ENCODE measurements around the gene AGAP2.
A peak's percentile ranks its signal among the peaks of the same experiment; 100 is the strongest.

AGAP2 gene

GRCh38 chr12:57735198-57735855 is 3.2 kb downstream of the AGAP2 start:
- peak overlapping the region; percentile 57; the same call in 1 of the 2 replicates for H3K4me3 ChIP-seq (ENCODE audit: low read depth, low read length)
- peaks cover 64% of the 10 kb centered on the region for H3K27me3 ChIP-seq (ENCODE audit: insufficient read depth, low read length)

GRCh38 chr12:57734591-57734990 is 4.0 kb downstream of the AGAP2 start:
- Histone ChIP-seq H3K27me3 (ENCODE audit: insufficient read depth, low read length) (peaks cover 57% of the 10 kb centered on the region), H3K4me3 (ENCODE audit: low read depth, low read length) (no peak overlapping the region), H3K36me3 (ENCODE audit: insufficient read depth, low read length) (no peaks in the 10 kb centered on the region), H3K4me1 (ENCODE audit: control insufficient read depth, insufficient read depth, low read length, unreplicated experiment) (peaks cover 14% of the 10 kb centered on the region), H3K27ac (ENCODE audit: low read depth, low read length) (no peak overlapping the region), H3K79me2 (ENCODE audit: control insufficient read depth, insufficient read depth, low read length, unreplicated experiment) (no peaks in the 10 kb centered on the region), H2AFZ (ENCODE audit: low read length, unreplicated experiment) (no peak overlapping the region)

More at GRCh38 chr12:57735198-57735855, 3.2 kb downstream of the AGAP2 start:
- Histone ChIP-seq H3K36me3 (ENCODE audit: insufficient read depth, low read length) (no peaks in the 10 kb centered on the region), H3K4me1 (ENCODE audit: control insufficient read depth, insufficient read depth, low read length, unreplicated experiment) (peaks cover 14% of the 10 kb centered on the region), H3K79me2 (ENCODE audit: control insufficient read depth, insufficient read depth, low read length, unreplicated experiment) (no peaks in the 10 kb centered on the region), H3K27ac (ENCODE audit: low read depth, low read length) (no peak overlapping the region), H2AFZ (ENCODE audit: low read length, unreplicated experiment) (no peak overlapping the region)

- Histone ChIP-seq H3K27ac (ENCODE audit: low read depth, low read length) (no peak overlapping the region), H3K27me3 (ENCODE audit: insufficient read depth, low read length) (peaks cover 50% of the 10 kb centered on the region), H3K79me2 (ENCODE audit: control insufficient read depth, insufficient read depth, low read length, unreplicated experiment) (no peaks in the 10 kb centered on the region), H3K36me3 (ENCODE audit: insufficient read depth, low read length) (no peaks in the 10 kb centered on the region), H2AFZ (ENCODE audit: low read length, unreplicated experiment) (no peak overlapping the region), H3K4me1 (ENCODE audit: control insufficient read depth, insufficient read depth, low read length, unreplicated experiment) (peaks cover 14% of the 10 kb centered on the region), H3K4me3 (ENCODE audit: low read depth, low read length) (no peak overlapping the region)
These were observed 4.6 kb downstream of the AGAP2 start for GRCh38 chr12:57733928-57734327.

GRCh38 chr12:57732726-57733593 is 5.6 kb downstream of the AGAP2 start:
- no peaks in the 10 kb centered on the region for H3K79me2 ChIP-seq (ENCODE audit: control insufficient read depth, insufficient read depth, low read length, unreplicated experiment)
- H2AFZ ChIP-seq (ENCODE audit: low read length, unreplicated experiment) = no peak overlapping the region
- peaks cover 12% of the 10 kb centered on the region for H3K4me1 ChIP-seq (ENCODE audit: control insufficient read depth, insufficient read depth, low read length, unreplicated experiment)
- H3K27me3 ChIP-seq (ENCODE audit: insufficient read depth, low read length) = peaks cover 41% of the 10 kb centered on the region
- H3K27ac ChIP-seq (ENCODE audit: low read depth, low read length) = no peak overlapping the region
- no peaks in the 10 kb centered on the region for H3K36me3 ChIP-seq (ENCODE audit: insufficient read depth, low read length)
- H3K4me3 ChIP-seq (ENCODE audit: low read depth, low read length) = no peak overlapping the region

GRCh38 chr12:57732270-57732669 is 6.3 kb downstream of the AGAP2 start:
- no peak overlapping the region for H3K27ac ChIP-seq (ENCODE audit: low read depth, low read length)
- no peaks in the 10 kb centered on the region for H3K36me3 ChIP-seq (ENCODE audit: insufficient read depth, low read length)
- H3K79me2 ChIP-seq (ENCODE audit: control insufficient read depth, insufficient read depth, low read length, unreplicated experiment) = no peaks in the 10 kb centered on the region
- peaks cover 37% of the 10 kb centered on the region for H3K27me3 ChIP-seq (ENCODE audit: insufficient read depth, low read length)
- no peak overlapping the region for H3K4me3 ChIP-seq (ENCODE audit: low read depth, low read length)
- H2AFZ ChIP-seq (ENCODE audit: low read length, unreplicated experiment) = no peak overlapping the region
- H3K4me1 ChIP-seq (ENCODE audit: control insufficient read depth, insufficient read depth, low read length, unreplicated experiment) = peaks cover 8% of the 10 kb centered on the region

- Histone ChIP-seq H2AFZ (ENCODE audit: low read length, unreplicated experiment) (no peak overlapping the region), H3K27ac (ENCODE audit: low read depth, low read length) (no peak overlapping the region), H3K4me3 (ENCODE audit: low read depth, low read length) (no peak overlapping the region), H3K79me2 (ENCODE audit: control insufficient read depth, insufficient read depth, low read length, unreplicated experiment) (no peaks in the 10 kb centered on the region), H3K27me3 (ENCODE audit: insufficient read depth, low read length) (peaks cover 30% of the 10 kb centered on the region), H3K36me3 (ENCODE audit: insufficient read depth, low read length) (no peaks in the 10 kb centered on the region), H3K4me1 (ENCODE audit: control insufficient read depth, insufficient read depth, low read length, unreplicated experiment) (peaks cover 6% of the 10 kb centered on the region)
These were observed 7.0 kb downstream of the AGAP2 start for GRCh38 chr12:57731411-57732080.

- Histone ChIP-seq H3K27me3 (ENCODE audit: insufficient read depth, low read length) (peaks cover 21% of the 10 kb centered on the region), H2AFZ (ENCODE audit: low read length, unreplicated experiment) (no peak overlapping the region)
These were observed 8.0 kb downstream of the AGAP2 start for GRCh38 chr12:57730336-57731067.

GRCh38 chr12:57729321-57729844 is 9.2 kb downstream of the AGAP2 start:
- no peak overlapping the region for H2AFZ ChIP-seq (ENCODE audit: low read length, unreplicated experiment)
- peaks cover 10% of the 10 kb centered on the region; the same call in 1 of the 2 replicates for H3K27me3 ChIP-seq (ENCODE audit: insufficient read depth, low read length)
- no peaks in the 10 kb centered on the region for H3K4me1 ChIP-seq (ENCODE audit: control insufficient read depth, insufficient read depth, low read length, unreplicated experiment)
- H3K36me3 ChIP-seq (ENCODE audit: insufficient read depth, low read length) = no peaks in the 10 kb centered on the region
- H3K27ac ChIP-seq (ENCODE audit: low read depth, low read length) = no peak overlapping the region
- no peak overlapping the region for H3K4me3 ChIP-seq (ENCODE audit: low read depth, low read length)
- no peaks in the 10 kb centered on the region for H3K79me2 ChIP-seq (ENCODE audit: control insufficient read depth, insufficient read depth, low read length, unreplicated experiment)

More at GRCh38 chr12:57730336-57731067, 8.0 kb downstream of the AGAP2 start:
- H3K79me2 ChIP-seq (ENCODE audit: control insufficient read depth, insufficient read depth, low read length, unreplicated experiment) = no peaks in the 10 kb centered on the region
- no peak overlapping the region for H3K27ac ChIP-seq (ENCODE audit: low read depth, low read length)
- no peaks in the 10 kb centered on the region for H3K36me3 ChIP-seq (ENCODE audit: insufficient read depth, low read length)
- H3K4me3 ChIP-seq (ENCODE audit: low read depth, low read length) = no peak overlapping the region
- H3K4me1 ChIP-seq (ENCODE audit: control insufficient read depth, insufficient read depth, low read length, unreplicated experiment) = peaks cover under 1% of the 10 kb centered on the region

GRCh38 chr12:57727758-57728395 is 10.7 kb downstream of the AGAP2 start:
- Histone ChIP-seq H3K79me2 (ENCODE audit: control insufficient read depth, insufficient read depth, low read length, unreplicated experiment) (no peaks in the 10 kb centered on the region), H2AFZ (ENCODE audit: low read length, unreplicated experiment) (no peak overlapping the region), H3K36me3 (ENCODE audit: insufficient read depth, low read length) (no peaks in the 10 kb centered on the region), H3K4me1 (ENCODE audit: control insufficient read depth, insufficient read depth, low read length, unreplicated experiment) (no peaks in the 10 kb centered on the region), H3K27ac (ENCODE audit: low read depth, low read length) (no peak overlapping the region), H3K4me3 (ENCODE audit: low read depth, low read length) (no peak overlapping the region), H3K27me3 (ENCODE audit: insufficient read depth, low read length) (peaks cover 3% of the 10 kb centered on the region; the same call in 1 of the 2 replicates)
